Neural progenitor cell (in vitro differentiated cells): Measurements from ENCODE around the gene P3H3. TPM values are rescaled to one million over a fixed set of nuclear protein-coding genes. Genes with fewer than 3 reads are reported as not detected.
A peak's percentile ranks its signal among the peaks of the same experiment; 100 is the strongest.

Experiments used
- DNase-seq: peaks from one replicate; pipeline ENCODE4 v3.0.0-alpha.2; 2016; ENCODE audit warnings: low spot score
- H2AFZ ChIP-seq: fragments of 200-600 bp; sonication (generic); replicated peaks from 2 replicates; pipeline ENCODE4 v1.6.1; 2016; ENCODE audit warnings: antibody characterized with exemption
- H3F3A ChIP-seq: fragments of 200-600 bp; sonication (generic); 2 replicates; pipeline ENCODE4 v1.6.1; 2016; ENCODE audit warnings: antibody characterized with exemption, low read depth
- H3K27ac ChIP-seq: fragments of 200-600 bp; sonication (generic); 2 replicates; pipeline ENCODE4 v1.5.1; 2016; ENCODE audit warnings: mild to moderate bottlenecking
- H3K27me3 ChIP-seq: fragments of 200-600 bp; sonication (generic); 2 replicates; pipeline ENCODE4 v1.6.1; 2016; ENCODE audit warnings: mild to moderate bottlenecking, moderate library complexity
- H3K36me3 ChIP-seq: fragments of 200-600 bp; sonication (generic); 2 replicates; pipeline ENCODE4 v1.5.1; 2016
- H3K4me1 ChIP-seq: fragments of 200-600 bp; sonication (generic); 2 replicates; pipeline ENCODE4 v1.6.1; 2016; ENCODE audit warnings: mixed run types
- H3K4me2 ChIP-seq: fragments of 200-600 bp; sonication (generic); 2 replicates; pipeline ENCODE4 v1.6.1; 2016
- H3K4me3 ChIP-seq: fragments of 200-600 bp; sonication (generic); 2 replicates; pipeline ENCODE4 v1.5.1; 2016
- H3K79me2 ChIP-seq: fragments of 200-600 bp; sonication (generic); 2 replicates; pipeline ENCODE4 v1.6.1; 2016; ENCODE audit warnings: low read depth
- H3K9ac ChIP-seq: fragments of 200-600 bp; sonication (generic); 2 replicates; pipeline ENCODE4 v1.6.1; 2016
- H3K9me3 ChIP-seq: fragments of 200-600 bp; sonication (generic); 2 replicates; pipeline ENCODE4 v1.5.1; 2016; ENCODE audit warnings: low read depth
- H4K20me1 ChIP-seq: fragments of 200-600 bp; sonication (generic); 2 replicates; pipeline ENCODE4 v1.6.1; 2016; ENCODE audit warnings: low read depth
- H3K27ac Mint-ChIP-seq: 3 replicates; pipeline ENCODE4 v1.8.0; 2021; ENCODE audit warnings: mixed read lengths
- H3K27me3 Mint-ChIP-seq: 2 replicates; pipeline ENCODE4 v1.8.0; 2022; ENCODE audit warnings: low read depth, mild to moderate bottlenecking, inconsistent platforms, moderate library complexity, mixed read lengths; ENCODE audit not compliant: insufficient read depth
- H3K36me3 Mint-ChIP-seq: 3 replicates; pipeline ENCODE4 v1.8.0; 2021; ENCODE audit warnings: mixed read lengths
- H3K4me1 Mint-ChIP-seq: 3 replicates; pipeline ENCODE4 v1.8.0; 2021; ENCODE audit warnings: mixed read lengths
- H3K4me3 Mint-ChIP-seq: 3 replicates; pipeline ENCODE4 v1.8.0; 2021; ENCODE audit warnings: mild to moderate bottlenecking, moderate library complexity, mixed read lengths
- H3K9me3 Mint-ChIP-seq: 3 replicates; pipeline ENCODE4 v1.8.0; 2020; ENCODE audit warnings: mixed read lengths
- CTCF ChIP-seq: fragments of 200-600 bp; sonication (generic); IDR thresholded peaks from 2 replicates; pipeline ENCODE4 v1.5.1; 2017; ENCODE audit warnings: antibody characterized with exemption, mild to moderate bottlenecking
- EZH2 ChIP-seq: fragments of 200-600 bp; sonication (generic); IDR thresholded peaks from 2 replicates; pipeline ENCODE4 v1.6.1; 2017; ENCODE audit warnings: antibody characterized with exemption, mild to moderate bottlenecking, moderate library complexity
- EZH2phosphoT487 ChIP-seq: fragments of 200-600 bp; sonication (generic); IDR thresholded peaks from 2 replicates; pipeline ENCODE4 v1.6.1; 2017; ENCODE audit warnings: antibody characterized with exemption
- total RNA-seq: library from RNA; depleted of rRNA; stranded (reverse); fragments of >200 nt; gene quantifications from 2 replicates; pipeline ENCODE4 v1.2.3, GENCODE V29; 2015; ENCODE audit warnings: low replicate concordance

P3H3 gene
- total RNA-seq, 1 donor from 2014 or later = 14.1 TPM

- Mint-ChIP-seq H3K4me1 (peaks cover 32% of the 10 kb centered on the region), H3K27ac (peak overlapping the region; percentile 90), H3K36me3 (no peaks in the 10 kb centered on the region), H3K27me3 (peaks cover 2% of the 10 kb centered on the region), H3K9me3 (no peaks in the 10 kb centered on the region), H3K4me3 (no peak overlapping the region)
- peaks cover 30% of the 10 kb centered on the region for H3K4me1 ChIP-seq
- no peaks in the 10 kb centered on the region for H3K27me3 ChIP-seq
- peaks cover 15% of the 10 kb centered on the region for H3F3A ChIP-seq
- no peaks in the 10 kb centered on the region for H4K20me1 ChIP-seq
- DNase-seq = peak; percentile 46
- H3K27ac ChIP-seq = no peak overlapping the region
- H3K9me3 ChIP-seq = no peaks in the 10 kb centered on the region
- no peak overlapping the region for H3K4me3 ChIP-seq
- H2AFZ ChIP-seq = peak overlapping the region; percentile 92
- H3K79me2 ChIP-seq = no peaks in the 10 kb centered on the region
- H3K9ac ChIP-seq = no peak overlapping the region
- H3K36me3 ChIP-seq = no peaks in the 10 kb centered on the region
- peak overlapping the region; percentile 60 for H3K4me2 ChIP-seq
- TF ChIP-seq EZH2 = no peak
Measured at GRCh38 chr12:6786416-6787094, 41.7 kb upstream of the P3H3 start.

- no peak for DNase-seq
- Mint-ChIP-seq H3K9me3 (no peaks in the 10 kb centered on the region), H3K4me3 (no peak overlapping the region), H3K27ac (no peak overlapping the region), H3K27me3 (peaks cover 4% of the 10 kb centered on the region), H3K36me3 (no peaks in the 10 kb centered on the region), H3K4me1 (peaks cover 39% of the 10 kb centered on the region)
- H3K79me2 ChIP-seq = no peaks in the 10 kb centered on the region
- H3K4me2 ChIP-seq = peak overlapping the region; percentile 60
- H3K9me3 ChIP-seq = no peaks in the 10 kb centered on the region
- no peak overlapping the region for H3K4me3 ChIP-seq
- H3K4me1 ChIP-seq = peaks cover 33% of the 10 kb centered on the region
- H2AFZ ChIP-seq = no peak overlapping the region
- H3K27me3 ChIP-seq = no peaks in the 10 kb centered on the region
- no peaks in the 10 kb centered on the region for H3K36me3 ChIP-seq
- no peak overlapping the region for H3K9ac ChIP-seq
- TF ChIP-seq EZH2 = no peak
- TF ChIP-seq EZH2phosphoT487 = no peak
- TF ChIP-seq CTCF = no peak
- H3F3A ChIP-seq = peaks cover 15% of the 10 kb centered on the region
- H3K27ac ChIP-seq = no peak overlapping the region
- H4K20me1 ChIP-seq = no peaks in the 10 kb centered on the region
Measured at GRCh38 chr12:6787309-6787708, 40.9 kb upstream of the P3H3 start.

GRCh38 chr12:6788972-6789924 is 39.0 kb upstream of the P3H3 start, which contains the start of gene CD4:
Gene CD4, plus strand, starts transcription at chr12:6789528. Its CDS starts 10,611 bp downstream, at chr12:6800139.
- no peak within 1 kb of the TSS for H3K27ac Mint-ChIP-seq
- peak within 1 kb of the TSS; percentile 70 for H2AFZ ChIP-seq

More at GRCh38 chr12:6788972-6789924, 39.0 kb upstream of the P3H3 start, which contains the start of gene CD4:
- no peak for TF ChIP-seq EZH2phosphoT487
- TF ChIP-seq CTCF = no peak
- TF ChIP-seq EZH2 = no peak
- DNase-seq = no peak
- Mint-ChIP-seq H3K4me3 (no peak within 1 kb of the TSS), H3K36me3 (no peaks in the 10 kb centered on the region), H3K4me1 (peaks cover 49% of the 10 kb centered on the region), H3K9me3 (no peaks in the 10 kb centered on the region), H3K27me3 (peaks cover 4% of the 10 kb centered on the region)
- Histone ChIP-seq H3K4me2 (peak within 1 kb of the TSS; percentile 40), H4K20me1 (no peaks in the 10 kb centered on the region), H3K4me3 (no peak within 1 kb of the TSS), H3K9me3 (no peaks in the 10 kb centered on the region), H3K36me3 (no peaks in the 10 kb centered on the region), H3K27ac (no peak within 1 kb of the TSS), H3F3A (peaks cover 20% of the 10 kb centered on the region), H3K9ac (no peak within 1 kb of the TSS), H3K79me2 (no peaks in the 10 kb centered on the region), H3K27me3 (no peaks in the 10 kb centered on the region), H3K4me1 (peaks cover 35% of the 10 kb centered on the region)
